ENCODE measurements around the gene COL9A2. TPM values are rescaled to one million over a fixed set of nuclear protein-coding genes. Genes with fewer than 3 reads are reported as not detected.
"Not testable (repeated sequence)": the region's sequence is repeated elsewhere in the genome, so short reads cannot be mapped to it uniquely, and the experiment has no call there.

COL9A2 gene
- total RNA-seq, 4 donors from 2014 or later = 2.0 to 27.0 (median 4.8) TPM

GRCh38 chr1:40339420-40340323, 22.6 kb upstream of the COL9A2 start:
- Histone ChIP-seq H3K36me3 (no peaks in the 10 kb centered on the region), H3K27ac (no peak overlapping the region), H3K4me3 (no peak overlapping the region), H3K9me3 (no peaks in the 10 kb centered on the region), H3K27me3 (no peaks in the 10 kb centered on the region), H3K4me1 (no peaks in the 10 kb centered on the region)
- intact Hi-C loops (cut with DNase I; ENCODE audit: low total_unique reads) = loop anchor here (10.0 kb wide), 1 partner anchor 195 kb away; no protein-coding TSS in a partner anchor
- TF ChIP-seq CTCF (IDR thresholded peaks at IDR 0.05) (no peak), POLR2A (IDR thresholded peaks at IDR 0.05) (no peak)
- no peak for DNase-seq

- H3K4me1 ChIP-seq = no peaks in the 10 kb centered on the region
These were observed 21.8 kb upstream of the COL9A2 start for GRCh38 chr1:40338745-40339419.

GRCh38 chr1:40337443-40337842, 20.4 kb upstream of the COL9A2 start:
- no peak overlapping the region for H3K4me3 ChIP-seq
- H3K27me3 ChIP-seq = no peaks in the 10 kb centered on the region
- TF ChIP-seq CTCF (IDR thresholded peaks at IDR 0.05) (no peak), POLR2A (IDR thresholded peaks at IDR 0.05) (no peak)
- H3K9me3 ChIP-seq = no peaks in the 10 kb centered on the region
- H3K27ac ChIP-seq = no peak overlapping the region
- intact Hi-C loops (cut with DNase I; ENCODE audit: low total_unique reads) = loop anchor here (10.0 kb wide), 1 partner anchor 193 kb away; no protein-coding TSS in a partner anchor
- no peaks in the 10 kb centered on the region for H3K4me1 ChIP-seq
- no peak for DNase-seq
- H3K36me3 ChIP-seq = no peaks in the 10 kb centered on the region

More at GRCh38 chr1:40338745-40339419, 21.8 kb upstream of the COL9A2 start:
- peak; percentile 63 to 75 for DNase-seq
- Histone ChIP-seq H3K9me3 (no peaks in the 10 kb centered on the region), H3K4me3 (no peak overlapping the region), H3K36me3 (no peaks in the 10 kb centered on the region), H3K27me3 (no peaks in the 10 kb centered on the region), H3K27ac (no peak overlapping the region)
- intact Hi-C loops (cut with DNase I; ENCODE audit: low total_unique reads) = loop anchor here (10.0 kb wide), 1 partner anchor 194 kb away; no protein-coding TSS in a partner anchor
- TF ChIP-seq CTCF (IDR thresholded peaks at IDR 0.05) (peak; percentile 90 to 97 (median 93)), POLR2A (IDR thresholded peaks at IDR 0.05) (no peak)

- H3K4me3 ChIP-seq = no peak overlapping the region
- DNase-seq = no peak
- H3K27ac ChIP-seq = no peak overlapping the region
- no peaks in the 10 kb centered on the region for H3K36me3 ChIP-seq
- H3K27me3 ChIP-seq = no peaks in the 10 kb centered on the region
- TF ChIP-seq CTCF (IDR thresholded peaks at IDR 0.05) = no peak
- TF ChIP-seq POLR2A (IDR thresholded peaks at IDR 0.05) = no peak
- H3K4me1 ChIP-seq = no peaks in the 10 kb centered on the region
- H3K9me3 ChIP-seq = no peaks in the 10 kb centered on the region
- intact Hi-C loops (cut with DNase I; ENCODE audit: low total_unique reads) = loop anchor here (10.0 kb wide), 1 partner anchor 188 kb away; no protein-coding TSS in a partner anchor
These were observed 15.6 kb upstream of the COL9A2 start for GRCh38 chr1:40332695-40333094.

GRCh38 chr1:40331403-40331802, 14.3 kb upstream of the COL9A2 start:
- H3K36me3 ChIP-seq, H3K4me1 ChIP-seq, H3K4me3 ChIP-seq, H3K9me3 ChIP-seq, H3K27ac ChIP-seq, DNase-seq, H3K27me3 ChIP-seq: not testable (repeated sequence)
- intact Hi-C loops (cut with DNase I; ENCODE audit: low total_unique reads) = loop anchor here (10.0 kb wide), 1 partner anchor 187 kb away; no protein-coding TSS in a partner anchor

Measured in uterus (tissue), 4 donors.